Lung microvascular endothelial cell (primary cell): ENCODE measurements around the gene DVL1. TPM values are rescaled to one million over a fixed set of nuclear protein-coding genes. Genes with fewer than 3 reads are reported as not detected.

Experiments used
- DNase-seq, 2 donors: peaks; one replicate each; pipeline versions ENCODE4 v3.0.0 to v3.0.0-alpha.2; 2010; ENCODE audit warnings: low read depth in 2 of 2
- total RNA-seq: library from RNA; depleted of rRNA; stranded (reverse); fragments of >200 nt; gene quantifications from 2 replicates; pipeline ENCODE4 v1.2.1, GENCODE V29; 2014

The DVL1 gene
- total RNA-seq, 1 donor from 2014 or later, result 39.7 TPM

- no peak for DNase-seq
Measured at GRCh38 chr1:1312450-1313314, 36.5 kb downstream of the DVL1 start.

- DNase-seq, result no peak
Measured at GRCh38 chr1:1311107-1312104, 37.8 kb downstream of the DVL1 start.

GRCh38 chr1:1310476-1311053 lies 38.7 kb downstream of the DVL1 start:
- DNase-seq, result no peak

GRCh38 chr1:1310109-1310385 lies 39.2 kb downstream of the DVL1 start:
- no peak for DNase-seq

- DNase-seq, result no peak
Measured at GRCh38 chr1:1309251-1310108, 39.7 kb downstream of the DVL1 start.

- DNase-seq, result no peak
Measured at GRCh38 chr1:1308756-1309250, 40.4 kb downstream of the DVL1 start.

GRCh38 chr1:1307923-1308755 lies 41.1 kb downstream of the DVL1 start, which contains the start of the genes ACAP3 and PUSL1:
TSS of gene ACAP3 (minus strand) at chr1:1307930. CDS start at chr1:1307815, 115 bp downstream.
TSS of gene PUSL1 (plus strand) at chr1:1308597. CDS start at chr1:1308644, 47 bp downstream.
- peak; percentile 91 to 93 for DNase-seq

GRCh38 chr1:1307261-1307922 lies 41.8 kb downstream of the DVL1 start:
- peak; percentile 35 to 37 for DNase-seq

- DNase-seq, result no peak
Measured at GRCh38 chr1:1306661-1307260, 42.5 kb downstream of the DVL1 start.

- DNase-seq, result no peak
Measured at GRCh38 chr1:1306070-1306660, 43.1 kb downstream of the DVL1 start.

- DNase-seq, result peak; percentile 40 to 61
Measured at GRCh38 chr1:1305300-1306069, 43.7 kb downstream of the DVL1 start.

- DNase-seq, result peak; percentile 58 to 67
Measured at GRCh38 chr1:1304331-1305299, 44.6 kb downstream of the DVL1 start.

- no peak for DNase-seq
Measured at GRCh38 chr1:1303736-1304135, 45.5 kb downstream of the DVL1 start.

- no peak for DNase-seq
Measured at GRCh38 chr1:1302951-1303509, 46.2 kb downstream of the DVL1 start.

- no peak for DNase-seq
Measured at GRCh38 chr1:1302006-1302430, 47.2 kb downstream of the DVL1 start.

- no peak for DNase-seq
Measured at GRCh38 chr1:1300352-1300739, 48.9 kb downstream of the DVL1 start.
